NCI-H2171 treated with DMSO at 0.1 percent for 48 hours (cell line): Measurements from ENCODE around the gene ANO2.

ENCODE experiments used
- DNase-seq: peaks from one replicate; lab custom pipeline; 2025; lab: John Stamatoyannopoulos, UW

Gene ANO2

DNA sequence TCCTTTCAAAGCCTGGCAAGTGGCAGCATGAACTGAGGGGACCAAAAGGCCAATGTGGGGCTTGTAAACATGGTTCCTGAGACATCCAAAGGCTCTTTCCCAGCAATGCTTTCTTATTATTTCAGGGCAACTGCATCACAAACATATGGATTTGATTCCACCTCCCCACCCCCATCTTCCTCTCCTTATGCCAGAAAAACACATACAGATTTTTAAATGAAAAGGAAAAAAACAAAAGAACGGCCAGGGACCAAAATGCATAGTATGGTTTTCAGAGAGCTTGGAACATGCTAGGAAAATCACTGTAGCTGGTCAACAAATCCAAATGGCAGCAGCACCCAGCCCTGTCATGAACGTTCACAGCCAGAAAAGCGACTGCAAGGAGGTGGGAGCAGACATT, 167.6 kb downstream of the ANO2 start:
- no peak for DNase-seq

DNA sequence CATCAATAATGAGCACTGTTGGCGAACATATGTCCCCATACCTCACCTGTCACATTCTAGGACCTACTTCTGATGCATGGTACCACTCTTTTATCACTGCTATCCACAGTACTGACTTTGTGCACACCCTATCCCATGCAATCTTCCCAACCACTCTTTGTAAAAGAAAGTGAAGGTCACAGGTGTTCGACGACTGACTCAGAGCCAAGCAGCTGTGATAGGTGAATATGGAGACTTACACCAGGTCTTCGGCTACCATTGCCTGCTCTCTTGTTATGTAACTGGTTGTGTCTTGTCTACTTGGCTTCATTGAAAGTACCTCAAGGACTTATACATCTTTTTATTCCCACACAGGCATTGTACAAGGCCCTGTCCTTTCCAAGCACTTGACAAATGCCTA, 169.0 kb downstream of the ANO2 start:
- no peak for DNase-seq

DNA sequence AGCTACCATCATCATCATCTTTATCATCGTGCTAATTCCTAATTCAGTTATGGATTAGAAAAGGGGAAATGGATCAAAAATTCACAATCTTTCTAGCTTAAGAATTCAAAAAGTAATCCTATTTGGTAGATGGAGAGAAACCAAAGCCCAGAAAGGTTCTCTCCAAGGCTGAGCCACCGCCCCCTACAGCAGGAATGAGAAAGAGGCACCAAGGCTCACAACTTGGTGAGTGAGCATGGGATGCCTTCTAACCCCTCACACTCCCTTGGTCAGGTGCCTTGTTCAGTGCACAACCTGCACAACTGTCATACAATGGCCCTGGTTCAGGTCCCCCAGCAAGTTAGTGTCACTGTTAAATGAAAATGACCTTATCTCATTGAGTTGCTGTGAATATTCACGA, 171.5 kb downstream of the ANO2 start:
- no peak for DNase-seq

DNA sequence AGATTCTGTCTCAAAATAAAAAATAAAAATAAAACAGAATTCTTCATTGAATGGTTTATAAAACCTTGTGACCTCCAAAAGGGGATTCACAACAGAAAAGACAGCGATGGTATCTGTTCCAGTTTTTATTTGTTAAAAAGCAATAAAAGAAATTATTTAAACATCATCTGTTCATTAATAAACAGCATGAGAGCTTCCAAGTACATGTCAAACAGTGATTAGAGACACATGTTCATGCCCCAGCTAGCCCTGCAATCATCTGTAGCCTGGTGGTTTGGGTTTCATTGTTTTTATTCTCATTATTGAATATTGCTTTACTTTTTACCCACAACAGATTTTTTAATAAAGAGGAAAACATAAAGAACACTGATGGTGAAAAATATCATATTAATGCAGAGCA, 173.3 kb downstream of the ANO2 start:
- no peak for DNase-seq

DNA sequence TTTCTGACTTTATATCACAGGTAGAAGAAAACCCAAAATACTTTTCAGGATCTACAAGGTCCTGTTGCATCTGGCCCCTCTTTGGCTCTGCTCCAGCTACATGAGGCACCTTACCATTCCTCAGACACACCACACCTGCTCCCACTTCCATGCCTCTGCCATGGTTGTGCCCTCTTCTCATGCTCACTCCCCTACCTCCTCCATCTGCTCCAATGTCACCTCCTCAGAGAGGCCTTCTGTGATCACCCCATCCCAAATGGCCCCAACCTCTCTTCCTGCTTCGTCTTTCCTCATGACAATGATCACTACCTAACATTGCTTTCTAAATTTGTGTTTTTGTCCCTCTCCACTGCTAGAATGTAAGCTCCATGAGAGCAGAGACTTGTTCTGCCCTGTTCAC, 174.3 kb downstream of the ANO2 start:
- DNase-seq: no peak

DNA sequence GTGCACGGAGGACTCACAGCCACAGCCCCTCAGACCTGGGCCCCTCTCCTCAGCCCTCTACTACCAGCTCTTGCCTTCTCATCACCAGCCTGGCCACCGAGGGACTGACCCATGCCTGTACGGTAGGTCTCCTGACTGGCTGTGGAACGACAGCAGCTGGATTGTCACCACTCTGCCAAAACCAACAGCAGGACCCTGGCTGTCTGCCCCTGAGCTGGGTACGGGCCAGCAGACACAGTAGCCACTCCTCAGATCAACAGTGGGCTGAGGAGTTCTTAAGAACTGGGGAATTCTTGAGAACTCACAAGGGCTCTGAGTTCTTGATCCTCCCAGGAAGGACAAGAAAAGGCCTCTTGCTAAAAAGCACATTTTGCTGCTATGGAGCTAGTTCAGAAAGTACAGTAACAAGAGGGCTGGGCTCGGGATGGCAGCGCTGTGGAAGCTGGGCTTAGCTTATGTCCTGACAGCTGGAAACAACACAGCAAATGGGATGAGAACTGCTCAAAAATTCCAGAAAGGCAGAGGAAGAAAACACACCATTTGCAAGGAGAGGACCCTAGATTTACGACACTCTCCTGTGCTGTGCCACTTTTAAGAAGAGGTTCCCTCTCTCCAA, 176.4 kb downstream of the ANO2 start:
- DNase-seq: no peak

DNA sequence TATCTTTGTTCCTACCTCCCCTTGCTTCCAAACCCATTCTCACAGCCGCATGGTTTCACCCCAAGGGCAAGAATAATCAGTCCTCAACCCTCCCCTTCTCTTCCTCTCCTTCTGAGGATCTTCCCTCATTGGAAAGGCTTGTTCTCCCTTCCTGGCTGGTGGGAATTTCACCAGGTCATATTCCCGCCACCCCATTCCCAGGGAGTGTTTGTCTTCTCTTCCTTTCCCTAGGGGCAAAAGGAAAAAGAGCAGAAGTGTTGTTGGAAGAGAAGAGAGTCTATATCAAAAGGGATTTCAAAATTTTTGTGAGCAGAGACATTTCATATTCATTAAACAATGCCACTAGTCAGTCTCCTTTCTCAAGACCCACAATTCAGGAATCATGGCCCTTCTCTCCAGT, 176.9 kb downstream of the ANO2 start:
- DNase-seq: no peak

DNA sequence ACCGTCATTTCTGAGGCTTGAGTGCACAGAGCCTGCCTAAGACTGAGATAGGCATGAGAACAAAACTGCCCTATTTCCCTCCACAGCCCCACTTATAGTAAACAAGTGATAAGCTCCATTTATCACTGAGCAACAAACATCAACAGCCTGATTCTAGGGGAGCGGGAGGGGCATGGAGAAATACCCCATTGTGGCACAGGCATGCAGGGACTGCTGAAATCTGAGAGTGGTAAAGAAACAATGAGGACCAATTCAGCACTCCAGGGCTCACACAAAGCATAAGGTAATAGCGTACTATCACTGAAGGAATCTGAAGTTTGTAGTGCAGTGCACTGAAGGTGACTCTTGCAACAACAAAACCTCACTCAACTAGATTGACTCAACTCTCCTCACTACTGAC, 186.7 kb downstream of the ANO2 start:
- no peak for DNase-seq

DNA sequence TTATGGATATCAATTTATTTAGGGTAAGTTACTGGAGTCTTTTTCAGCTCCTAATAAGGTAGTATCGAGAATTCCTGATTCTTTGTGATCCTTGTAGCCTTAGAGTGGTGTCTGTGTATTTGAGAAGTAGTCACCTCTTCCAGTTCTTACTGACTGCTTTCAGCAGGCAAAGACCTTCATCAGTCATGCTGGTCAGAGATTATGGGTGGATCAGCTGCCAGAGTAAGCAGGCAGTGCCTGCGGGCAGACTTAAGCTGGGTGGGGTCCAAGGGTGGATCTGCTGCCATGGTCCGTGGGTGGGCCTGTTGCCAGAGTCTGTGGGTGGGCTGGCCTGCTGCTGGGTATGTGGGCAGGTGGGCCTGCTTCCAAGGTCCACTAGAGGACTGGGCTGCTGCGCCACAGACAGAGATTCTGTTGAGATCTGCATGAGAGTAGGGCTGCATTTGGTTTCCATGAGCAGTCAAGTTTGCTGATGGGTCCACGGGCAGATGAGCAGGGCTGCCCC, 188.7 kb downstream of the ANO2 start:
- no peak for DNase-seq

DNA sequence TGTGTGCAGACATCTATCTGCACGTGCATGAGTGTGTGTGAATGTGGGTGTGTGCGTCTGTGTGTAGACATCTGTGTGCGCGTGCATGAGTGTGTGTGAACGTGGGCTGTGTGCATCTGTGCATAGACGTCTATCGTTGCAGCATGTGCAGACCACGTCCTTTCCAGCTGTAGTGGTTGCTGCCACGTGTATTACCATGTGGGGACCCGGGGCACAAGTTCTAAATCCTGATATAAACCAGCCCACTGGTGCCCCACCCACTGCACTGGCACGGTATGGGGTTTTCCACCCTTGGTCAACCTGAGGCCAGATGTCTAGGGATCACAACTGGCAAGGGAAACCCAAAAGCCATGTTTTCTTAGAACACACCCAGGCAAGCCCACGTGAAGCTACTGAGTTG, 197.0 kb downstream of the ANO2 start:
- no peak for DNase-seq

DNA sequence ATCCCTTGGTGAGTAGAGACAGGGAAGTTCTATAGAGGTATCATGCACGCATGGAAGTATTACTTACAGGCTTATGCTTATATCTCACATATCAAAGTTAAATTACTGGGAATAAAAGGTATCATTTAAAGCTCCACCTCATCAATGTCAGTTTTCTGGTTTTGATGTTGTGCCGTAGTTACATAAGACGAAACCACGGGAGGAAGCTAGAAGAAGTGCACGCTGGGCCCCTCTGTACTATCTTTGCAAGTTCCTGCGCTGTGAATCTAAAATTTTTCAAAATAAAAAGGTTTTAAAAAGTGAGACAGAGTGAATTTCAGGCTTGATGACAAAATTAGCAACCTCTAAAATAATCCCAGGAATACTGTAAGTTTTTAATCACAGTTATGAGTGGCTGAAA, 198.1 kb downstream of the ANO2 start:
- DNase-seq: no peak

DNA sequence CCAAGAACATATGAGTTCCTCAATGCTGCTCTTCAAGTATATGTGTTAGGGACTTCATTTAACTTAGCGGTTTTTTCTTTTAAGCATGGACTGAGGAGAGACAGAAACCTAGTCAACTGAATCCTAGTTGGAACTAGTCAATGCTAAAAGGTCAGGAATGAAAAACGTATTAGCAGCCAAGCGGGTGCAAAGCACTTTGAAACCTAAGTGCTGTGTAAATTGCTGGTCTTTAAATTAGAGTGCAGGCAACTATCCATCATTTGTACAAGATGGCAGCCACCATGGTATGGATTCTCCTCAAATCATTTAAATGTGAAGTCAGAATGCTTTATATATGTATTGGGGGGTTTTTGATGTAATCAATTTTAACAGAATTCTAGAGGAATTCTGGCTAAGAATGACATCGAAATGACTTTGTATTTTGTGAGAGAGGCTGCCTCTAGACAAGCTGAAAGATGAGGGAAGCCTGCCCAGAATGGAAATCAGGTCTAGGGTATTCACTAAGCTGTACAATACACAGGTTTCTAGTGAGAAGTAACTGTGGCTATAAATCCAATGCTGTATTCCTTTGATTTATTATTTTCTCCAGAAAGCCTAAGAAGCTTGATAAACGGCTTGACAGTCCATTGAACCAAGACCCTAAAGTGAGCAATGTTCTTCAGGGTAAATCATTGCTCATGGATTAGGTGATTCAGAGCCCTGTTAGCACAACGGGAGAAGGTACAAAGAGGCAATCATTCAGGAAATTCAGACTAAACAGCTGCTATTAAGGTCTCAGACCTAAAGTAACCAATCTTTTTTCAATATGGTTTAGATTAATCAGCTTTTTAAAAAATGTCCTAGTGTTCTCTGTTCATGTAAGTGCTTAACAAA, 198.8 kb downstream of the ANO2 start:
- no peak for DNase-seq

DNA sequence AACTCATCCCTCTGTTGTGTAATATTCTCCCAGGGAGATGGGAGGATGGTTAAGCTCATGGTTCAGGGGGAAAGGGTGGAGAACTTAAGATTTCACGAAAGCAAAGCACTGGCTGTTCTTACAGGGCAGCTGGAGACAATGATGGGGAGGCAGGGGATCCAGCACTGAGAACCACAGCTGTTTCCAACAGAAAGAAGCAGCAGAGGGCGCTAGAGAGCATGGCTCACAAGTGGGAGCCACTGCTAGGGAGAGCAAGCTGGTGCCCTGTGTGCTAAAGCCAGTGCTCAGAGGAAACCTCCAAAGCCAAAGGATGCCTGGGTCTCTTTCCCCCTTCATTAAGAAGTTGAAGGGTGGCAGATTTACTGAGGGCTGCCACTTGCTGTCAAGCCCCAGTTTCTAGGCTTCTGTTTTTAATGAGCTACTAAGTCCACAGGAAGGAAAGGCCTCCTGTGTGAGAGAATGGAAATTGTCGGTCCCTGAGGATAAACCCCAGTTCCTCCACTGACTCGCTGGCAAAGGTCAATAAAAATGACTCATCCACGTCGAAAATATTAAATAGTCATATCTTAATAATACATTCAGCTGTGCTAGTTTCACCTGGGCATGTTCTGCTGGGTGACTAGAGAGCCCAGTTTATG, 199.7 kb downstream of the ANO2 start:
- peak; percentile 69 for DNase-seq

DNA sequence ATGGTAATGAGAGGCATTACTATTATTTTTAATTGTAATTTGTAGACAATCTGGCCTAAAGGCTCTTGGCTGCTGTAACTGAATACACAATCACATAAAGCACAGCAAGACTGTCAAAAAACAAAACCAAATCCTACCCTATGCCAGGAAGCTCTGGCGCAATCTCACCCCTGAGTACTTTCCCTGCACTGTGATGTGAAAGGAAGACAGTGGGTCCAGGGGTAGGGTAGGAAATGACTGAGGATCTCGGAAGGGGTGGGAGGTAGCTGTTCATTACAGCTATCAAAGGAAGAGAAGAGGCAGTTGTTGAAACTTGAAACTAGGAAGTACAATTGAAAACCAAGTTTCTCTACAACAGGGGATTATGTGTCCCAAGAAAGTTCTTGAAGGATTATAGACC, 202.8 kb downstream of the ANO2 start:
- DNase-seq: no peak

DNA sequence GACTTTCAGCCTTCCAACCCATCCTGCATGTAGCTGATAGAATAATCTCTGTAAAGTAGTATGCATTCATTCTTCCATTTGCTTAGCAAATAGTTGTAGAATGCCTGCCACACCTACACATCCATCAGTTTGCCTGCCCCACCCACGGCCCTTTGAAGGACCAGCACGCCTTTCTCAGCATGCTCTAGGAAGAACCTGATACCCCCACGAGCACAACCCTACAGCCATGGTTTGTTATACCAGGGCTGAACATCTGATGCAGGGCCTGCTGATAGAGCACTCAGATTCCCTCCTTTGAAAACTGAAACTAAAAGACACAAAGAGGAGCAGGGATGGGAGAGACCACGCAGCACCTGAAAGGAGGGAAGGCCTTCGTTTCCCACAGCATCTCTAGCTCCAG, 205.1 kb downstream of the ANO2 start:
- no peak for DNase-seq

DNA sequence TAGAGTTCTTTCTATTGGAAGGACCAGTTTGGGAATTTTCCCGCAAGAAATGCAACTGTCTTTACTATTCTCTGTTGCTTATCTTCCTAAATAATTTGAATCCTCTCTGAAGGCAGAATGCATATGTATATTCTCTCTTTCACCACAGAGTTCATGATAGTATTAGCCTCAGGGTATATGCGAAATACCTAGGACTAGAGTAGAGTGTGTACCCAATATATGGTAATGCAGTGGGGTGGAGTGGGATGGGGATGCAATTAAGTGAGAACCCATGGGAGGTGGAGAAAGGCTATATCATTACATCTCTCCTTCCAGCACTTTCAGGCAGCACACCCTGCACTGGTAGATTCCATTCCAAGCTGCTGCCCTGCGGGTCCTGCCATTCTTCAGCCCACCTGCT, 207.3 kb downstream of the ANO2 start:
- DNase-seq: no peak

DNA sequence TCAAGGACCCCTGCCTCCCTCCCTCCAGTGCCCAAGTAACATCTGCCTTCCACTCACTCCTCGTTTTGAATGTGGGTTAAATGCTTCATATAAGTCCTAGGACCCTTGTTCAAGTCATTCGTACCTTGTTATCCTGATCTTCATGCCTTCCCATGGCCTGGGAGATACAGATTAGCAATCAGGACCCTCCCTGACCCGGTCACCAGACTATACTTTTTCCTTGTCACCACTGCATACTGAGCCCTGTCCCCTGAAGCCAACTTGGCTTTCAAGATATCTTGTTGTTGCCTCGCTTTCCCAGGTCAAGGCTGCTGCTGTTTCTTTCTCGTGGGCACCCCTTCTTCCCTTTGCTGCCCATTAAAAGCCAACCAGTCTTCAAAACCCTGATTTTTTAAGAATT, 208.5 kb downstream of the ANO2 start:
- DNase-seq: no peak

DNA sequence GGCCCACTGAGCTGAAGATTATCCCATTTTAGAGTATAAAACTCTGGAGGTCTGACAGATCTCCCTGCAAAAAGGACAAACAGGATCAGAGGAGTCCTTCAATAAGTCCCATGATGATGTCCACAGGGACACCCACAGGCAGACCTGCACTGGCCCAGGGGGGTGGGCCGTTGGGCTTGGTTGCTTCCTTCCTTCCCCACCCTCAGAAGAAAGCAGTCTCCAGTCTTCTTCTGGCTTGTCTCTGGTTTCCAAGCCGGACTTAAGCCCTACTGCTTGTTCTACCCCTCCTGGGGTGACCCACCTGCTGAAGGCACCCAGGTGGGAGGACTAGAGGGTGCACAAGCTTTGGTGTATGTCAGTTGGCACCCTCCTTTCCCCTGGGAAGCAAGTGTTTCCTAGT, 209.0 kb downstream of the ANO2 start:
- DNase-seq: no peak

DNA sequence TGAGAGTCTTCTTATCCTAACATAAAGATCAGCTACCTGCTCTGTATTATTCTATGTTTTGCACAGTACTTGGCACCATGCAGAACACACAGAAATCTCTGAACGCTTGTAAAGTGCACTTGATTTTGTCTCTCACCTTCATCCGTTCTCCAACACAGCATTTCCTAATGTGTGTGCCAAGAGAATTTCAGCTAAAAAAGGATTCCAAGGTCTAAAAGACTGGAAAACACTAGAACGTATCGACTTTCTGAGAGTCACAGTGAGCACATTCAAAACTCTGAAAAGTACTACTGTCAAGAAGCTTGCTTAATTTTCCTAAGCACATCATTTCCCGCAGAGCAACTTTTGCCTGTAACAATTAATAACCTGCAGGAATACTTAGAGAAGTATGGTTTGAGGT, 211.1 kb downstream of the ANO2 start:
- DNase-seq: no peak

DNA sequence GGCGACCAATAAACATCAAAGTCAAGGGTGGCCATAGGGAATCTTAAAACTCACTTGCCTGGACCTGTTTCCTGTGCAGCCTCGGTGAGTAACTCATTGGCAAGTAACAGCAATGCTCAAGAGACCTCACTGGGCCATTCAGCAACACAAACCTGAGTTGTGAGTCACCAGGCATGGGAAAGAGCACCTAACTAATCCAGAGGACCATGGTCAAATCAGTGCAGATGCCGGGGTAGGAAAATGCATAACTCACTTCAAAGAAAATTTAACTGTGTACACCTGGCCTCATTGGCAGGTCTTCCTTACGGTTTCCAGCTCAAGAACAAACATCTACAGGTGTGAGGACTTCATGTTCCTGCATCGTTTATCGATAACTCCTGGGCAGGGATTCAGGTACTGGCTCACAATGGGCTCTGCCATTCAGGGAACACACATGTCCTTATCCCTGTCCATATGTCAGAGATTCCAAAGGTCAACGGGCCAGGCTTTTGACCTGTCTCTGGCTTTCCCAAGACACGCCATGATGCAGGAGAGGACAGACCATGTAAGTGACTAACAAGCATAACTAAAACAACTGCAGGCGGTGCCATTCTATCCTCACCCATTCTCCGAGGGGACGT, 211.8 kb downstream of the ANO2 start:
- DNase-seq: no peak

DNA sequence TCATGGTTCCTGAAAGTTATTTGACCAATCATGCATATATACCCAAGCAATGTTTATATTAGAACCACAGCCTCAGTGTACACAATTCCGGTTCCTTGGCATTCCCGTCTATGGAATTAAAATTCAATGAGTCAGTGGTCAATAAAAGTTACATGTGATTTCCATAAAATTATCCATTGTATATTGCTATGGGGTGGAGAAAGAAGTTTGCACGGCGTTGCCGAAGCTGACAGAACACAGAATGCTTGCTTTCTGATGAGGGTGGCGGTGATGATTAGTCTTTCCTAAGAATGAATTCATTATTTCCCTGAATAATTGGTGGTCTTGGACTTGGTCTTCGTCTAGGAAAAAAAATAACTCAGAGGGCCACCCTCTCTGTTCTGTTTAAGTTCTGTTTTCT, 214.1 kb downstream of the ANO2 start:
- DNase-seq: no peak

DNA sequence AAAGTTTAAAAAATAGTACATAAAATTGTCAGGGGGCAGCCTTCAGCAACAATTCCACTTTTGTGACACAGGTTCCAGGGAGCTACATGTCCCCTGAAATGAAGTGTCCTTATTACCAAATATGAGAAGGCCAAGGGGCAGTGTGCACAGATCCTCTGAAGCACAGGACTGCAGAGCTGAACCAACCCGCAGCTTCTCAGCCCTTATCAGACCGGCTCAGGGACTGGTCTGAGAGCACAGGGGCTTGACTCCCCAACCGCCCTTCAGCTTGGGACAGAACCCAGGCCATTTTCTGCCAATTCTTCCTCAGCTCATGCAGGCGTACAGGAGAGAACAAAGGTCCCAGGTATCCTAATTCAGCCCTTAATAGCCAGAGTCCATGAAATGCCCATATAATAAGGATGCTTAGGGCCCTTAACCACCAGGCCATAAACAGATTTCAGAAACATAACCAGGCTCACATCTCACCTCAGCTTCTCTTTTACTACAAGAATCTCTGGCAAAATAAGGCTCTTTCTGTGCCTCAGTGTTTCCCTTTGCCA, 221.3 kb downstream of the ANO2 start:
- DNase-seq: no peak
